Pancreas (tissue), 10 donors: ENCODE results near the gene ATAT1. TPM values are rescaled to one million over a fixed set of nuclear protein-coding genes. Genes with fewer than 3 reads are reported as not detected.

Source experiments
- ATAC-seq, 4 donors: fragments of 200-7000 bp; cut with Tn5 transposase; one replicate each; pipeline versions ENCODE4 v1.8.0 to v1.9.1; 2020; ENCODE audit warnings: mild to moderate bottlenecking in 4 of 4, moderate library complexity in 4 of 4
- DNase-seq, 6 donors: peaks; one replicate each; pipeline ENCODE4 v3.0.0-alpha.2; 2020
- FAIRE-seq: peaks from 2 replicates; lab custom pipeline; 2012; peaks lifted over from hg19 to GRCh38; lab: Jason Lieb, UNC
- H3K27ac ChIP-seq, 4 donors: fragments of 200-600 bp; sonication (generic); 1 replicate in 3 of 4; 2 replicates in 1 of 4; pipeline versions ENCODE4 v1.5.0 to v1.8.0; 2020
- H3K27me3 ChIP-seq, 4 donors: fragments of 200-600 bp; one replicate each; pipeline ENCODE4 v1.8.0; 2021
- H3K36me3 ChIP-seq, 3 donors: fragments of 200-600 bp; sonication (generic) in 1 of 3; one replicate each; pipeline versions ENCODE4 v1.5.0 to v1.8.0; 2020 to 2021
- H3K4me1 ChIP-seq, 3 donors: fragments of 200-600 bp; one replicate each; pipeline ENCODE4 v1.8.0; 2021
- H3K4me3 ChIP-seq, 4 donors: fragments of 200-600 bp; sonication (generic) in 2 of 4; one replicate each; pipeline versions ENCODE4 v1.5.0 to v1.8.0; 2020 to 2021
- H3K9me3 ChIP-seq, 4 donors: fragments of 200-600 bp; one replicate each; pipeline ENCODE4 v1.8.0; 2021
- WGBS, 2 donors: extraction: QIAGEN DNeasy Blood & Tissue Kit; methylation state at CpG; one replicate each; pipeline ENCODE4 v1.1.7; 2013; 5-methylcytosine and 5-hydroxymethylcytosine counted together
- intact Hi-C, 3 donors: fragments of 100-400 bp; cut with DNase I; formaldehyde crosslinking; loops; one replicate each; pipeline versions ENCODE4 v1.11.1 to v1.14.2; 2022
- polyA plus RNA-seq, 2 donors: library from polyadenylated mRNA; stranded (reverse); fragments of 200-250 nt; gene quantifications; one replicate each; pipeline ENCODE4 v1.2.3, GENCODE V29; 2013
- total RNA-seq, 6 donors: library from RNA; stranded (reverse); fragmentation: NEBNext Ultra II Directional in 4 of 6; extraction: Animal tissue kit (Norgen Biotek cat#: 25700) in 4 of 6; gene quantifications; one replicate each; pipeline versions ENCODE4 v1.2.1 to v1.2.4, GENCODE V29; 2021 to 2023
- TF ChIP-seq, protein P1 (sequence below), 4 donors: fragments of 200-600 bp; sonication (generic) in 3 of 4; IDR thresholded peaks; one replicate each; pipeline versions ENCODE4 v1.5.0 to v1.8.0; 2021; ENCODE audit warnings: antibody characterized with exemption in 4 of 4
- donor health status: healthy with polysubstance abuse.
- donor health status: DM: no; HTN: no; CAD: no; lungs with moderate emphysema.
- donor health status: DM: no; HTN: no; CAD: no.
- donor health status: control.
- donor health status: control.
- donor health status: Bipolar disorder and iron deficiency.
- donor health status: DM: yes; HTN: yes; CAD: no.
- donor health status: DM: no; HTN: no; CAD: no.
- donor health status: DM: no; HTN: no; CAD: no.
- donor health status: DM: yes; HTN: yes; CAD: no.

The ATAT1 gene
- total and polyA plus RNA-seq, 8 donors: 2.1 to 9.1 (median 3.6) TPM

DNA sequence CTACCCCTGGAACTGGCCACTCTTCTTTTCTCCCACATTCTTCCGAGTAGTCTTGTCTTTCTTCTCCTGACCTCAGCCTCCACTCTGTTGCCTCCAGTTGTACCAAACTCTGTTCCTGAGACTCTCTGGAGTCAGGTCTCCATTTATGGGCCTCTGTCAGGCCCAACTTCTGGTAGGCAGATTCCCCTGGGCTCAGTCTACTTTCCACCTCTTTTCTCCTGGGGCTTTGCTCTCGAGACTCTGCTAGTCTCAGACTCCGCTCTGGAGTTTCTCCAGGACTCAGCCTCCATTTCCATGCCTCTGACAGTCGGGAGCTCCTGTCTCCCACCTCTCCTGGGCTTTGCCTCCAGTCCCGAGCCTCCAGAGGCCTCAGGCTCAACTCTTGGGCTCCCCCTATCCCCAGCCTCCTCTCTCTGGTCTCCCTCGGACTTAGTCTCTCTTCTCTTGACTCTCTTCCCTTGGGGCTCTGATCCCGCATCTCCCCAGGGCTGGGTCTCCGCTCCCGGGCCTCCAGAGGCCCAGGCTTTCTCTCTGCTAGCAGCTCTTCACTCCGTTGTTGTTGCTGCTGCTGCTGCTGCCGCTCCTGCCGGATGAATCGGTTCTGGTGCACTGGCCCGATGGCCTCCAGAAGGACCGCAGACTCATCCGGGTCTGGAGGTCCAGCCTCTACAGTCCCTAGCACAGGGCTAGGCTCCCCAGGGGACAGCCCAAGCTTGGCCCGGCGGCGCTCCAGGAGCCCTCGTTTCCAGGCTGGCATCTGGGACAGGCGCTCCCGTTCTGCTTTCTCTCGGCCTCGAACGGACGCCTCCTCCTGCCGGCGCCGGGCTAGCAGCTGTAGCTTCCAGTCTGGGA lies 58.7 kb downstream of the ATAT1 start:
- Histone ChIP-seq H3K36me3 (no peaks in the 10 kb centered on the region), H3K27ac (peak overlapping the region in 3 of 4 donors; percentile 16 to 93 (median 92)), H3K4me1 (peaks cover 0 to 9% (median 3%) of the 10 kb centered on the region in 3 donors), H3K4me3 (peak overlapping the region; percentile 55 to 78 (median 70)), H3K9me3 (no peaks in the 10 kb centered on the region), H3K27me3 (no peaks in the 10 kb centered on the region)
- no peak for ATAC-seq
- intact Hi-C loops: no loop called here
- FAIRE-seq: no peak
- DNase-seq: peak in 3 of 6 donors; percentile 47 to 76 (median 60)
- TF ChIP-seq, protein P1, sequence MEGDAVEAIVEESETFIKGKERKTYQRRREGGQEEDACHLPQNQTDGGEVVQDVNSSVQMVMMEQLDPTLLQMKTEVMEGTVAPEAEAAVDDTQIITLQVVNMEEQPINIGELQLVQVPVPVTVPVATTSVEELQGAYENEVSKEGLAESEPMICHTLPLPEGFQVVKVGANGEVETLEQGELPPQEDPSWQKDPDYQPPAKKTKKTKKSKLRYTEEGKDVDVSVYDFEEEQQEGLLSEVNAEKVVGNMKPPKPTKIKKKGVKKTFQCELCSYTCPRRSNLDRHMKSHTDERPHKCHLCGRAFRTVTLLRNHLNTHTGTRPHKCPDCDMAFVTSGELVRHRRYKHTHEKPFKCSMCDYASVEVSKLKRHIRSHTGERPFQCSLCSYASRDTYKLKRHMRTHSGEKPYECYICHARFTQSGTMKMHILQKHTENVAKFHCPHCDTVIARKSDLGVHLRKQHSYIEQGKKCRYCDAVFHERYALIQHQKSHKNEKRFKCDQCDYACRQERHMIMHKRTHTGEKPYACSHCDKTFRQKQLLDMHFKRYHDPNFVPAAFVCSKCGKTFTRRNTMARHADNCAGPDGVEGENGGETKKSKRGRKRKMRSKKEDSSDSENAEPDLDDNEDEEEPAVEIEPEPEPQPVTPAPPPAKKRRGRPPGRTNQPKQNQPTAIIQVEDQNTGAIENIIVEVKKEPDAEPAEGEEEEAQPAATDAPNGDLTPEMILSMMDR (IDR thresholded peaks at IDR 0.05): no peak
- 72 to 79% methylated on average over 28 to 29 of the region's 29 CpGs for whole genome bisulfite sequencing, 2 donors

DNA sequence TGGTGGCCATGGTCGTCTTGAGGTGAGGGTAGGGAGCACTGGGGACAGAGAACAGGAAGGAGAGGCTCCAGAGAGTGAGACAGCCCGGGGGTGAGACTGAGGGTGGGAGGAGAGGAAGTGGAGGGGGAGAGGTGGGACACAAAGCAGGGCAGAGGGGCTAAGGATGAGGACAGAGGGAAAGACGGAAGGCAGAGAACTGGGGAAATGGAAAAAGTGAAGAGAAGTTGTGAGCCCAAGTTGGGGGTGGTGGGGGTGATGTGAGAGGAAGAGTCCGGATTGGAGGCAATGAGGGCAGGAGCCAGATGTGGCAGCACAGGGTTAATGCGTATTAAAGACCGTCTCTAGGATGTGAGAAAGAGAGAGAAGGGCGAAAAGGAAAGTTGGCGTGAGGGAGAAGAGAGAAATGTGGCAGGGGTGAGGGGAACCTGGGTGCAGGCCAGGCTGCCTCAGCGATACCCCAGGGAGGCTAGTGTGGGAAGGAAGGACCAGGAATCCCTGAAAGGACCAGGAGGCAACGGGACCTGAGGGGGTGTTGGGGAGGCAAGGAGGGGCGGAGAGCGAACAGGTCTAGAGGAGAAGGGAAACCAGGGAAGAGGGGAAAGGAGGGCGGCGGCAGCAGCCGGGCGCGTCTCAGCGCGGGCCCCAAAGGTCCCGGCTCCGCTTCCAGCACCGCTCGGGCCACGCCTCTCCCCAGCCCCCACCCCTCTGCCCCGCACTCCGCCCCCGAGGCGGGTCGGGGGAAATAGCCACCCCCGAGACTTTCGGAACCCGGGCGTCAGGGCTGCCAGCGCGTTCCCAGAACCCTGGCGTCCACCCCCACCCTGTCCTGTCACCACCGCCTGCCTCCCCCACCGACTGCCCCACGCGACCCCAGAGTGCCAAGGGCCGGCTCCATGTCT lies 59.6 kb downstream of the ATAT1 start, which contains the start of gene PPP1R18:
PPP1R18 (minus strand) TSS at position 637 of the 899 bp plus-strand sequence; CDS start at position 10, 627 bp downstream.
- Histone ChIP-seq H3K9me3 (no peaks in the 10 kb centered on the region), H3K36me3 (no peaks in the 10 kb centered on the region), H3K4me3 (peak within 1 kb of the TSS; percentile 55 to 78 (median 70)), H3K27me3 (no peaks in the 10 kb centered on the region), H3K4me1 (peaks cover 3 to 11% (median 6%) of the 10 kb centered on the region in 3 donors), H3K27ac (peak within 1 kb of the TSS; percentile 70 to 93 (median 84))
- DNase-seq (peak; percentile 65 to 88 (median 77)), FAIRE-seq (no peak), ATAC-seq (peak; percentile 53 to 68 (median 60))
- TF ChIP-seq, protein P1 (IDR thresholded peaks at IDR 0.05): no peak
- 5 to 8% methylated on average over 32 to 41 of the region's 41 CpGs for WGBS, 2 donors
- intact Hi-C loops: no loop called here

DNA sequence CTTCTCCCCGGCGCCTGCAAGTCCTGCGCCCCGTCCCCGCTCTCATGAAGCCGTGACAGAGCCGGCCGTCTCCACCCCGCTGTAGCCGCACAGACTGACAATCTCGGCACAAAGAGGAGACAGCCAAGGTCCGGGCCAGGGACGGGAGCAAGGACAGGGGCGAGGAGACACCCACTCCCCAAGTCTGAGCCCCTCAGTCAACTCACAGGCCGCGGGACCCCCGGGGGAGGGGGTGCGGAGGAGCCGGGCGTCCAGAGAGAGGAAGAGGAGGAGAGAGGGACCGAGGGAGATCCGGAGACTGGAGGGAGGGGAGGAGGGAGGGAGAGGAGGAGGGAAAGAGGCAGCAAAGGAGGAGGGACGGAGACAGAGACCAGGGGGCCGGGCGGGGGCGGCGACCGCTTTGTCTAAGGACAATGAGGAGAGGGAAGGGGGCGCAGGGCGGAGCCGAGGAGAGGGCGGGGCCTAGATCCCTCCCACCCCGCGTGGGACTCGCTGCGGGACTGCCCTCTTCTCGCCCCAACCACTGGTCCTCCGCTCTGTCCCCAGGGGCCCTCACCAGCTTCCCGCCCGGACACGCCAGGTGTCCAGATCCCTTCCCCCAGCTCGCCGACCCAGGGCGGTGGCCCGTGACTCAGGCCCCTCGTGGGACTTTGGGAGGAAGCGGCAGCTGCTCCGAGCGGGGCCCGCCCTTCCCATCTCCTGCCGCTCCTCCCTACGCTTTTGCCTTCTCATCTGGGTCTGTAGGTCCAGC lies 60.4 kb downstream of the ATAT1 start:
- Histone ChIP-seq H3K4me3 (peak overlapping the region; percentile 55 to 78 (median 70)), H3K9me3 (no peaks in the 10 kb centered on the region), H3K4me1 (peaks cover 6 to 15% (median 7%) of the 10 kb centered on the region in 3 donors), H3K36me3 (no peaks in the 10 kb centered on the region), H3K27me3 (no peaks in the 10 kb centered on the region), H3K27ac (peak overlapping the region; percentile 70 to 93 (median 84))
- FAIRE-seq: no peak
- DNase-seq: peak; percentile 86 to 92 (median 89)
- intact Hi-C loops: no loop called here
- peak; percentile 58 to 68 (median 63) for ATAC-seq
- WGBS, 2 donors: 0% methylated on average over 31 to 50 of the region's 52 CpGs
- TF ChIP-seq, protein P1 (IDR thresholded peaks at IDR 0.05): no peak

DNA sequence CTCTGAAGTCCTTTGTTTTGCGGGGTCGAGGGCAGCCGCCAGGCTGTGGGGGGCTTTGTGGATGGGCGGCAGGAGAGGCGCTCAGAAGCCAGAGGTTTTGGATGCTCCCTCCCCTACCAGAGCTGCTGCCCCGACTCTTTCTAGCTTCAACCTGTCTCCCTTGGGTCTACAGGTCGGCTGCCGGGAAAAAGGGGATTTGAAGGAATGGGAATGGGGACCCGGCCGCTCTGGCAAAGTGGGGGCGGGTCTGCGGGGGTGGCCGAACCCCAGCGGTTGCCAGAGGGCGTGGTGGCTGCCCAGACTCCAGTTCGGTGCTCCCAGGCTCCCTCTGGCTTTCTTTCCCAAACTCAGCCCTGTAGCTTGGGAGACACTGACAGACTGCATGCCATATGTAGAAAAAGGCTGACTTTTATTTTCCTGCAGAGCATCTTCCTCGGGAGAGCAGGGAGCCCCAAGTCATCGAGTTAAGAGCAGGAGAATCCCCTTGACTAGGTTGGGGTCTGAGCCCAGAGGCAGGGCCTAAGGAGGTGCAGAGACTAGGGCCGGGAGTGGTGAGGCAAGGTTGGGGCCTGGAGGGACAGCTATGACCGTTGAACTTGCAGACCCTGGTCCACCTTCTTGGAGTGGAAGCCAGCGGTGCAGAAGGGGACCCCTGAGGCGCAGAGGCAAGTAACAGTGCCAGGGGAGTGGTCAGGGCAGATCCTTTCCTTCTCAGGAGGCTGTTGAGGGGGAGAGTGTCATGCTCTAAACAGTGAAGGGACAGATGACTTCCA lies 61.2 kb downstream of the ATAT1 start:
- FAIRE-seq (no peak), ATAC-seq (no peak), DNase-seq (peak in 4 of 6 donors; percentile 41 to 64 (median 58))
- intact Hi-C loops: no loop called here
- 19 to 20% methylated on average over 22 of the region's 22 CpGs for WGBS, 2 donors
- Histone ChIP-seq H3K36me3 (no peaks in the 10 kb centered on the region), H3K4me3 (peak overlapping the region; percentile 55 to 78 (median 70)), H3K4me1 (peaks cover 6 to 15% (median 7%) of the 10 kb centered on the region in 3 donors), H3K27ac (peak overlapping the region; percentile 70 to 93 (median 84)), H3K9me3 (no peaks in the 10 kb centered on the region), H3K27me3 (no peaks in the 10 kb centered on the region)
- TF ChIP-seq, protein P1 (IDR thresholded peaks at IDR 0.05): no peak
